Activated naive CD4-positive, alpha-beta T cell treated with anti-CD3 and anti-CD28 coated beads, Interleukin-2, amount 50 U/mL, for 24 hours (primary cell): Measurements from ENCODE around the gene MAB21L4.

Experiments
- H3K27ac Mint-ChIP-seq: one replicate; pipeline ENCODE4 v1.8.0; 2021; ENCODE audit warnings: mild to moderate bottlenecking, mixed read lengths
- H3K27me3 Mint-ChIP-seq: one replicate; pipeline ENCODE4 v1.8.0; 2021; ENCODE audit warnings: mixed read lengths
- H3K36me3 Mint-ChIP-seq: one replicate; pipeline ENCODE4 v1.8.0; 2021; ENCODE audit warnings: mixed read lengths
- H3K4me1 Mint-ChIP-seq: one replicate; pipeline ENCODE4 v1.8.0; 2021; ENCODE audit warnings: mixed read lengths
- H3K4me3 Mint-ChIP-seq: one replicate; pipeline ENCODE4 v1.8.0; 2021; ENCODE audit warnings: mild to moderate bottlenecking, mixed read lengths
- H3K9me3 Mint-ChIP-seq: one replicate; pipeline ENCODE4 v1.8.0; 2021; ENCODE audit warnings: mixed read lengths

MAB21L4 gene

DNA sequence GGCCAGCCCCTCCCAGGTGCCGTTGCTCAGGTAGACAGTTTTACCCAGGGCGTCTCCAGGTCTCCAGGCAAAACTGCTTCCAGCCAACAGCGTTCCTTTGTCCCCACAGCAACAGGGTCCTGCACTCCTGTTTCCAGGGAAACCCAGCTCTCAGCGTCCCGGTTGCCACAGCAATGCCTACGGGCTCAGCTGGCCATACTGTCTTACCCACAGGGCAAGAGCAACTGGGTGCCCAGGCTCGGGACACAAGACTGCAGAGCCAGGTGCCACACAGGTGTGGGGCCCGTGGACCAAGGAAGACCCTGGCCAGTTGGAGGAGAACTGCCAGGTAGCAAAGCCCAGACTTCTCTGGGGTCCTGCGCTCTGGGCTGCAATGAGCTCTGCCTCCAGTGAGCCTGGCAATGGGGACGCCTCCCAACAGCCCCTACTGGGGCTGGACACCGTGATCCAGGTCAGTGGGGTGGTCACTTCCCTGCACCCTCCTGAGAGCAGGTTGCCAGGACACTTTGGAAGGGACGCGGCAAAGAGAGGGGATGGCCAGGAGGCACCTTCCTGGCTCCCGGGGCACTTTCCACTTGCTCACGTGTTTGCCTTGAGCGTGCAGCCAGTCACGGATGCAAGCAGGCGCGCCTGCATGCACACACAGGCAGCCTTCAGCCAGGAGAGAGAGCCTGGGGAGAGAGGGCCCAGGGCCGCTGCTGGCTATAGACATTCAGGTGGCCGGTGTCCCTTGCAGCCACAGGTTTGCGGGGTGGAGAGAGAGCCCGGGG, 10.4 kb upstream of the MAB21L4 start, which contains the start of gene CROCC2:
CROCC2 (plus strand) TSS at position 196 of the 770 bp plus-strand sequence; CDS start at position 374, 178 bp downstream.
- Mint-ChIP-seq H3K27me3 (no peaks in the 10 kb centered on the region), H3K4me1 (no peaks in the 10 kb centered on the region), H3K27ac (no peak within 1 kb of the TSS), H3K36me3 (no peaks in the 10 kb centered on the region), H3K9me3 (no peaks in the 10 kb centered on the region), H3K4me3 (no peak within 1 kb of the TSS)

DNA sequence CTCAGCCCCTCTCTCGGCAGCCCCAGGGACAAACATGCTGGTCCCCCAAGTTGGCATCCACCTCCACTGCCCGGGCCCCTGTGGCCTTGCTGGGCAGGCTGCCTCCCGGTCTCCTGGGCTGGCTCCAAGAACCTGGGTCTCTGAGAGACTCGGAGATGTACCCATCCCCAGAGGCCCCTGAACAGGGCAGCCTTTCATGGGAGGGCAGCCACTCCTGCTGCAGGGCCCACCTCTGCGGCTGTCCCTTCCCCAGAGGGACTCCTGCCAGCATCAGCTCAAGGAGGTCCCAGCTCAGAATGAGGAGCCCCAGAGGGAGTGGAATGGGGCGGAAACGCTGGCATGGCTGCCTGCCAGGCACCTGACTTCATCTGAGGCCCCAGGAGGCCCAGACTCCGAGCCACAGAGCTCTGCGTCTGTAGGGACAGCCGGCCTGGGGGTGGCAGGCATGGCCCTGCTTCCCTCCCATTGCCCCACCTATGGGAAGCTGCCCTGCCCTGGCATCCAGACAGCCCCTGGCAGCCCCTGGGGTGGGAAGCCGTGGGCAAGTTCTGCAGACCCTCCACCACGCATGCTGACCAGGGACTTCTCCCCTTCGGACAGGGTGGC, 9.3 kb upstream of the MAB21L4 start:
- Mint-ChIP-seq H3K4me1 (no peaks in the 10 kb centered on the region), H3K36me3 (no peaks in the 10 kb centered on the region), H3K4me3 (no peak overlapping the region), H3K27ac (no peak overlapping the region), H3K9me3 (no peaks in the 10 kb centered on the region), H3K27me3 (no peaks in the 10 kb centered on the region)

DNA sequence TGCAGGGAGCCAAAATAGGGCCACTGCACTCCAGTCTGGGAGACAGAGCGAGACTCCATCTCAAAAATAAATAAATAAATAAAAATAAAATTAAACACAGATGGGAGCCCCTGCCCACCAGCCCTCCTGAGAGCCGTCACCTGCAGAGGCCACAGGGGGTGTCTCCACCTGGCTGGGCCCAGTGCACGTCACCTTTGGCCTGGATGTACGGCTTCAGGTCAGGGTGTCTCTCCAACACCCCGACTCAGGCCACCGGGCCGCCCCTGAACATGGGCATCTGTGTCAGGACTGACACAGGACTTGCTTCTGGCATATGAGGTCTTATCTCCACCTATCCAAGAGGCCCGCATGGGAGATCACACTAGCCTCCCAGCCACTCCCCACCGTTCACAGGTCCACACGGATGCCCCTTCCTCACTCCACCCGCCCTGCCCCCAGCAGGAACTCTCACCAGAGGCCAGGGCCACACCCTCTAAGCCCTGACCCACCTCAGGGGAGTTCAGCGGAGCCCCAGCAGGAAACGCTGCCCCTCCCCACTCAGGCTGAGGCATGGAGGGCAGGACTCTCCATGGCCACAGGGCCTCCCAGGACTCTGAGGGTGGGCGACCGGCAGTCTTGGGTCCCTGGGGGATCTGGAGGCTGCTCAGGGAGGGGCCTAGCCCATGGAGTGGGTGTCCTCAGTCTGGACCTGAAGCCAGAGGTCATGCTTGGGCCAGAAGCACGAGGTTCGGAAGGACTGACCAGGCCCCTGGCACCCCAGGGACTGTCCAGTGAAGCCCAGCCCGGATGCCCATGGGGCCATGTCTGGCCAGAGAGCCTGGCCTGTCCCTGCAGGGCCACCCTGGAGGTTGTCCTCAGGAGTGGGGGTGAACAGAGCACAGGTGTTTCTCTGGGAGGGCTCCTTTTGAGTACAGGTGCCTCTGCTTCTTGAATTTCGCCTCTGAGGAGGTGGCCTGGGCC, 8.5 kb upstream of the MAB21L4 start:
- Mint-ChIP-seq H3K4me1 (no peaks in the 10 kb centered on the region), H3K27me3 (no peaks in the 10 kb centered on the region), H3K9me3 (no peaks in the 10 kb centered on the region), H3K4me3 (no peak overlapping the region), H3K36me3 (no peaks in the 10 kb centered on the region), H3K27ac (no peak overlapping the region)

DNA sequence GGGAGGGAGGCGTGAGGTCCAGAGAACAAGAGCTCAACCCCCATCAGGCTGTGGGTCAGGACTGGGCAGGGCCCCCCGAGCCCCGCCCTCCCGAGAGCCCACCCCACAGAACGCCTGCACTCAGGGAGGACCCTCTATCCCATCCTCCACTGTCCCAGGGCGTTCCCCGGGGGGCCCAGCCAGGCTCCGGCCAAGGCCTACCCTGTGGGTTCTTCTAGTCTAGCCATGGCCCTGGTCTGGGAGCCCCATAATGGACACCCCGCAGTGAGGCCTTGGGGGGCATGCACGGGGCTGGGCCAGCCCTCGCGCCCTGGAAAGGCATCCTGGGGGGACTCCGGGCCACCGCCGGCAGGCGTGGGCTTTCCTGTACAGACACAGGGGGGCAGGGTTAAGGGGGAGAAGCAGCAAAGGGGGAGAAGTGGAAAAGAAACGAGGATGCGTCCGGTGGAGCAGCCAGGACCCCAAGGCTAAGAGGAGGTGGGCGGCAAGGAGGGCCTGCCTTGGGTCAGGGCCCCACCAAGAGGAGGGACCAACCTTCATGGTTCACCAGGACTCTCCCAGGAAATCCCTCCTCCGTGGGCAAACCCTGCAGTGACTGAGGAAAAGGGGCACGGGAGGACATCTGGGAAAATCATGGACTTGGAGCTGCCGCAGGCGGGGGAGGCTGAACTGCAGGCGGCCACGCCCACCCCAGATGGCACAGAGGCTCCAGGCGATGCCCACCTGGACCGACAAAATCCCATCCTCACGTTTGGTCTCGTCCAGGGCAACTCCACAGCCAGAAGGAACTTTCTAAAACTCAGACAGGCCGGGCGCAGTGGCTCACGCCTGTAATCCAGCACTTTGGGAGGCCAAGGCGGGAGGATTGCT, 7.5 kb upstream of the MAB21L4 start:
- Mint-ChIP-seq H3K36me3 (no peaks in the 10 kb centered on the region), H3K27me3 (no peaks in the 10 kb centered on the region), H3K27ac (no peak overlapping the region), H3K9me3 (no peaks in the 10 kb centered on the region), H3K4me1 (no peaks in the 10 kb centered on the region), H3K4me3 (no peak overlapping the region)

DNA sequence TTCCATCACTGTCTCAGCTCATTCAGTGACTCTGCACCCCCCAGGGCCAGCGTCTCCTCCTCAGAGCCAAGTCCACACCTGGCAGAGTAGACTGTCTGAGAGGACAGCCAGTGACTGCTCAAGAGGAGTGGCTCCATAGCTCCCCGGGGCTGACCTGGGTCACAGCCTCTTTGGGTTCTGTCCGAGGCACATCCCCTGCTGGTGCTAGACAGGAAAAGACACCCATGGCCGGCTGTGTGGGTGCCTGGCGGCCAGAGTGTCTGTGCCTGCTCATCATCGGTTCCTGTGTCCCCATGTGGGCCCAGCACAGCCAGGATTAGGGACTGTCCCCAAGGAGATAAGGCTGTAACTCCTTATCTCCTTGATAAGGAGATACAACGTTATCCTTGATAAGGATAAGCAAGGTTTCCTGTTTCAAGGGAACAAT, 6.7 kb upstream of the MAB21L4 start:
- Mint-ChIP-seq H3K36me3 (no peaks in the 10 kb centered on the region), H3K27ac (no peak overlapping the region), H3K4me1 (no peaks in the 10 kb centered on the region), H3K27me3 (no peaks in the 10 kb centered on the region), H3K4me3 (no peak overlapping the region), H3K9me3 (no peaks in the 10 kb centered on the region)

DNA sequence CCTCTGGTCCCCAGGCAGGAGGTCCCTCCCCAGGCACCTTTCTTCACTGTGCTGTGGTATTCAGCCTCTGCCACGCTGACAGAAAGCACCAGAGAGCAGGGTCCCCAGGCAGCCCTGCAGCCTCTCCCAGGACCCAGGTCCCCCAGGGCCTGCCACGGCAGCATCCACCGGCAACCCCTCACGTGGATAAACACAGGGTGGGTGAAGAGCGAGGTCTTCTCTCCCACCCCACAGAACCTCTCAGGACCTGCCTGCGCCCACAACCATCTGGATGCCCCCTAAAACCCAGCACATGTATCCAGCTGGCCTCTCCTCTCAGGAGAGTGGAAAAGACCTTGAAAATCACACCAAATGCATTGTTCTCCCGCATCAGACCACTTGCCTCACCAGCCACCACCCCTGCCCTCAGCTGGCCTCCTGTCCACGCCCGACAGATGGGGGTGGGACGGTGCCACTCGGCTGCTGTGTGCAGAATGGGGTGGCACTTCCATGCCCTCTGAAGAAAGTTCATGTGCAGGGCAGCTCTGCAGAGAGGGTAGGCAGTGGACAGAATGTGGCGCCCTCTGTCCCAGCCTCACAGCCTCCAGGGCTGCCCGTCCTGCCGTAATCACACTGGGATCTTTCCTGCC, 6.1 kb upstream of the MAB21L4 start:
- H3K27me3 Mint-ChIP-seq: no peaks in the 10 kb centered on the region
- no peak overlapping the region for H3K27ac Mint-ChIP-seq
- H3K36me3 Mint-ChIP-seq: no peaks in the 10 kb centered on the region
- H3K4me1 Mint-ChIP-seq: no peaks in the 10 kb centered on the region
- no peak overlapping the region for H3K4me3 Mint-ChIP-seq
- H3K9me3 Mint-ChIP-seq: no peaks in the 10 kb centered on the region

DNA sequence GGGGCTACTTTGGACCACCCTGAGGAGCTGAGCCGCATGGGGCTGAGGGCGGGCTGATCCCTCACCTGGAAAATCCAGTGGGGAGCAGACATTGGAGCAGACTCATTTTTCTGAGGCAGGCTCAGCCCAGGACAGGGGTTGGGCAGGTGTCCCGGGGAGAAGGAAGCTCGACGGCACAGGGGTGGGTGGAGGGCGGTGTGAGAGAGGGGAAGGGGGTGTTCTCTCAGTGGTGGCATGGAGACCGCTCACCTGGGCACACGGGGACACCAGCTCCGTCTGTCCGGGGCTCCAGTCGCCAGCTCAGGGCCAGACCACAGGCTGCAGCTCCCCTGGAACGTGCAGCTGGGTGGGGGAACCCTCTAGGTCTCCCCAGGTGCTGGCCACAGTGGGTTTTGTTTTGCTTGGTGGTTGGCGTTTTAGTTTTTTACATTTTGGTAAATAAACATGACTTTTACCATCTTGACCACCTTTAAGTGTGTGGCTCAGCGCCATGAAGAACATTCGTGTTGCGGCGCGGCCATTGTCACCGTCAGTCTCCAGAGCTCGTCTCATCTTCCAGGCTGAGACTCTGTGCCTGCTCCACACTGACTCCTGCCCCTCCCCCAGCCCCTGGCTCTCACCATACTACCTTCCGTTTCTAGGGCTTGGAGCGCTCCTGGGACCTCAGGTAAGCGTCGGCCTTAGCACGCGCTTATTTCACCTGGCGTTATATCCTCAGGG, 4.3 kb upstream of the MAB21L4 start:
- H3K4me1 Mint-ChIP-seq: no peaks in the 10 kb centered on the region
- H3K4me3 Mint-ChIP-seq: no peak overlapping the region
- H3K27me3 Mint-ChIP-seq: no peaks in the 10 kb centered on the region
- H3K27ac Mint-ChIP-seq: no peak overlapping the region
- H3K9me3 Mint-ChIP-seq: no peaks in the 10 kb centered on the region
- no peaks in the 10 kb centered on the region for H3K36me3 Mint-ChIP-seq

DNA sequence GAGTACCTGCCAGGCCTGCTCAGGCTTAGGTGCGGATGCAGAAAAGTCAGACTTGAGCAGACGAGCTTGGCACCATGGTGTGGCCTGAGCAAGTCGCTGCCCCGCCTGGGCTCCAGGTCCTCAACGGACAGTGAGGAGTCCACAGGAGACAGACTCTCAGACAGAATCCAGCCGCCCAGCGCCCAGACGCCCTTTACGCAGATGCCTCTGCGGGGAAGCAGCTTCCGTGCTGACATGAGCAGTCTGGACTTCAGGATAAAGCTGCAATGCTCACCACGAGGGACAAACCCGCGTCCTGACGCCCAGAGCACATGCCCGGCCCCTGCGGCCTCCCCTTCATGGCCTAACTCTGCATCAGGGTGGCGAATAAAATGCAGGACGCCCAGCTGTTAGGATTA, 3.5 kb upstream of the MAB21L4 start:
- no peak overlapping the region for H3K27ac Mint-ChIP-seq
- no peaks in the 10 kb centered on the region for H3K9me3 Mint-ChIP-seq
- H3K4me1 Mint-ChIP-seq: no peaks in the 10 kb centered on the region
- H3K27me3 Mint-ChIP-seq: no peaks in the 10 kb centered on the region
- H3K4me3 Mint-ChIP-seq: no peak overlapping the region
- no peaks in the 10 kb centered on the region for H3K36me3 Mint-ChIP-seq

DNA sequence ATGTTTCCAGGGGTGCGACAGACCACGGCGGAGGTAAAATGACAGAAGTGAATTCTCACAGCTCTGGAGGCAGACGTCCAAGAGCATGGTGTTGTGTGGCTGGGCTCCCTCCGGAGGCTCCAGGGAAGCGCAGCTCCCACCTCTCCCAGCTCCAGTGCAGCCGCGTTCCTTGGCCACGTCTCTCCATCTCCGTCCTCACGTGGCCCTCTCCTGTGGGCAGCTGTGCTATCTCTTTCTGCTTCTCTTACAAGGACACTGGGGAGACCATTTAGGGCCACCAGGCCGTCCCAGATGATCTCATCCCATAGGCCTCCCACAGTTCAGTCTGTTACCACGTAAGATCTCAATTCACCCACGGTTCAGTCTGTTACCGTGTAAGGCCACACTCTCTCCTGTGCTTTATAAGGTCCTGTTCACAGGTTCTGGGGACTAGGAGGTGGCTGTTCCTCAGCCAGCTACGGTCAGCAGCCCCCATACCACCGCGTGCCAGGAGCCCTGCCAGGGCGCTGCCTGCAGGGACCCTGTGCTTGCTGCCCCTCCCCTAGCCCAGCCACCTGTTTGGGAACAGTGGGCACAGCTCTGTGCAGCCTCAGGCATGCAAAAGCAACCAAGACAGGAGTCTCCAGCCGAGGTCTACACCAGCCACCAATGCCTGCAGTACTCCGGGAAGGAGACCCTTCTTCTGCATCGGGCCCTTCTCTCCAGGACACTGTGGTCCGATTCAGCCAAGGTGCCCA, 2.9 kb upstream of the MAB21L4 start:
- H3K27ac Mint-ChIP-seq: no peak overlapping the region
- H3K27me3 Mint-ChIP-seq: no peaks in the 10 kb centered on the region
- H3K4me1 Mint-ChIP-seq: no peaks in the 10 kb centered on the region
- no peaks in the 10 kb centered on the region for H3K36me3 Mint-ChIP-seq
- no peaks in the 10 kb centered on the region for H3K9me3 Mint-ChIP-seq
- H3K4me3 Mint-ChIP-seq: no peak overlapping the region

DNA sequence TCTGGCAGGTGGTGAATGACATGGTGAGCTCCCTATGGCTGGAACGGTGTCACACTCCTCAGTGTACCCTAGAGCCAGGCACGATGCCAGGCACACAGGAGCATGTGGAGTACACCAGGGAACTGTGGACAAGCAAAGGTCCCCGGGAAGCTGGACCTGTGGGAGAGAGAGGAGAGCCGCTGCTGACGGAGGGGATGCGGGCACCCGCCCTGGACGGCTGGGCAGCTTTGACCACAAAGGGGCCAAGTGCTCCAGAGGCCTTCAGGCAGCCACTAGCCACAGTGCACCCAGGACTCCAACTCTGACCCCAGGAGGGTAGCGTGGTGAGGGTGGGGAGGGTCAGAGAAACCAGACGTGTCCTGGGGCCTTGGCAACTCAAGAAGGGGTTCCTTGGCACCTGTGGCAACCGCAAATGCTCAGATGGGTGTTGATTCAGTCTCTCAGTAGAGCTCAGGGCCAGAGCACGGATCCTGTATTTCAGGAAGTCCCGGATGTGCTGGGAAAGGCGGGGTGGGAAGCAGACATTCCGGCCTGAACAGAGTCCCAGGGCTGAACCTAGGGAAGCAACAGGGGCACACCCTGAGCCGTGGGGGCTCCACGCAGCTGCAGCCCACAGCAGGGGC, 2.3 kb upstream of the MAB21L4 start:
- Mint-ChIP-seq H3K36me3 (no peaks in the 10 kb centered on the region), H3K9me3 (no peaks in the 10 kb centered on the region), H3K4me1 (peaks cover 4% of the 10 kb centered on the region)

DNA sequence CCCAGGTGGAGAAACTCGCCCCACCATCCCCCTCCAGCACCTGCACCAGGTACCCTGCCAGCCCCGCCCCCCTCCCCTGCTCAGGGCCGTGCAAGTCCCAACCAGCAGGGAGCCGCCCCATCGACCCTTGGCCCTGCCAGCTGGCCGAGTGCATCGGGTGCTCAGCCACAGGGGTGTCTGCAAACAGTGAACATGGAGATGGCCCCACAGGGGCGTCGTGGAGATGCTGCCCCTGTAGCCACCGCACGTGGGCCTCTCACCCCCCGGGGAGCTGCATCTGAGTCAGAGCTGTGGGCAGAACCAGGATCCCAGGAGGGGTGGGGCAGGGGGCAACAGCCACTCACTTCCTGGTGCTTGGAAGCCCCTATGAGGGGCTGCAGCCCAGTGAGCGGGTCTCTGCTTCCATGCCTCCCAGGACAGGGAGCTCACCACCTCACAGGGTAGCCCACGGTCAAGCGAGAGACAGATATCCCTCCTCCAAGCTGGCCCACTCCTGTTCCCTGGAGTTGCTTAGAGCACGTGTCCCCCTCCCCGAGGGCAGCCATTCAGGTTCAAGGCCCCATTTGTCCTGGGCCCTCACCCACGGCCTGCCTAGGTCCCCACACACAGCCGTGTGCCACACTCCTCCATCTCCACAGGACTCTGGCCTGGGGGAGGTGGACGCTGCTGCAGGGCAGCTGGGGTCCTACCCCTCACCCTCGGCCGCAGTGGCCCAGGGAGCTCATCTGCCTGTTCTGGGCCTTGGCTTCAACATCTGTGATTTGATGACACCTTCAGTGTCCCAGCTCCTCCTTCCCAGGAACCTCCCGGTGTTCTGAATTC, 1.1 kb upstream of the MAB21L4 start:
- no peaks in the 10 kb centered on the region for H3K9me3 Mint-ChIP-seq
- no peaks in the 10 kb centered on the region for H3K36me3 Mint-ChIP-seq
- H3K27ac Mint-ChIP-seq: no peak overlapping the region
- H3K27me3 Mint-ChIP-seq: no peaks in the 10 kb centered on the region
- H3K4me1 Mint-ChIP-seq: peaks cover 4% of the 10 kb centered on the region
- H3K4me3 Mint-ChIP-seq: no peak overlapping the region

More for the DNA sequence above, 2.3 kb upstream of the MAB21L4 start:
- Mint-ChIP-seq H3K27me3 (no peaks in the 10 kb centered on the region), H3K4me3 (no peak overlapping the region), H3K27ac (no peak overlapping the region)

DNA sequence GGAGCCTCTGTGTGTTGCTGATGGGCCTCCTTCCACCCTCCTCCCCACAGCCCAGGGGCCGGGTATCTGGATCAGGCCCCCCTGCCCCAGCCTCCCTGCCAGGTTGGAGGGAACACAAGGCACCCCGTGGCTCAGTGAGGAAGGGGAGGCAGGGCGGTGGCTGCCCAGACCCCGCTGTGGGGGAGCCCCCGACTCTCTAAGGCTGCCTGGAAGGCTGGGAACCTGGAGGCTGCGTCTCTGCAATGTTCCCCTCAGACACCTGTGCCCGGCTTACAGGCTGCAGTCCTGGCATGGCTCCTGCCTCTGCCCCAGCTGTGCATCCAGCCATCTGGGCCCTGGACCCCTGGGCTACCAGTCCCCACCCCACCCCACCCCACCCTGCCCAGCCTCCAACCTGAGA, 438 bp upstream of the MAB21L4 start:
- H3K36me3 Mint-ChIP-seq: no peaks in the 10 kb centered on the region
- H3K4me1 Mint-ChIP-seq: peaks cover 4% of the 10 kb centered on the region
- no peaks in the 10 kb centered on the region for H3K9me3 Mint-ChIP-seq
- no peaks in the 10 kb centered on the region for H3K27me3 Mint-ChIP-seq
- no peak overlapping the region for H3K27ac Mint-ChIP-seq
- no peak overlapping the region for H3K4me3 Mint-ChIP-seq
